HepG2 (cell line): ENCODE measurements around the gene SLC25A23. TPM values are rescaled to one million over a fixed set of nuclear protein-coding genes. Genes with fewer than 3 reads are reported as not detected.
A peak's percentile ranks its signal among the peaks of the same experiment; 100 is the strongest.

Source experiments
- ATAC-seq: fragments of 200-7000 bp; cut with Tn5 transposase; 3 replicates; pipeline ENCODE4 v1.9.1; 2020; ENCODE audit warnings: mild to moderate bottlenecking, moderate library complexity
- BruUV-seq: library from RNA; stranded (reverse); fragments of 400-500 nt; replicated peaks from 2 replicates; lab custom pipeline; 2021; lab: Mats Ljungman, UMichigan
- CTCF ChIA-PET: fragments of 300-600 bp; formaldehyde crosslinking; extraction: SDS; loops from one replicate; lab custom pipeline; 2021; ENCODE audit warnings: low total read pairs, inconsistent platforms, low intra/inter-chr PET ratio; lab: Yijun Ruan, JAX
- POLR2A ChIA-PET: fragments of 350-600 bp; sonication (Branson Sonifier 250); formaldehyde crosslinking; loops from one replicate; lab custom pipeline; 2020; ENCODE audit warnings: antibody characterized with exemption, inconsistent platforms; lab: Yijun Ruan, JAX
- DNase-seq: peaks from one replicate; pipeline ENCODE4 v3.0.0-alpha.2; 2015; ENCODE audit warnings: low spot score
- FAIRE-seq: peaks from 3 replicates; lab custom pipeline; 2011; peaks lifted over from hg19 to GRCh38; lab: Jason Lieb, UNC
- H2AFZ ChIP-seq: one replicate; pipeline ENCODE4 v1.6.1; 2011; ENCODE audit warnings: low read length, inconsistent platforms
- H3K27ac ChIP-seq: fragments of 300-600 bp; 3 replicates; pipeline ENCODE4 v1.8.0; 2011; ENCODE audit warnings: mixed run types, mild to moderate bottlenecking, mixed read lengths, low read length, inconsistent platforms; ENCODE audit not compliant: insufficient read depth; ENCODE audit errors: extremely low read length
- H3K27me3 ChIP-seq, 2 experiments: fragments of 200-600 bp in 1 of 2; 2 replicates in 1 of 2; 3 replicates in 1 of 2; pipeline versions ENCODE4 v1.6.0 to v1.8.0; 2011; ENCODE audit warnings: low read length in 2 of 2, mild to moderate bottlenecking in 2 of 2, moderate library complexity in 2 of 2, inconsistent platforms in 1 of 2; ENCODE audit not compliant: insufficient read depth in 2 of 2, control insufficient read depth in 1 of 2
- H3K36me3 ChIP-seq, 2 experiments: fragments of 200-600 bp in 1 of 2; replicated peaks in 1 of 2; 2 replicates in 1 of 2; 3 replicates in 1 of 2; pipeline versions ENCODE4 v1.5.1 to v1.8.0; 2011; ENCODE audit warnings: low read length in 2 of 2, inconsistent platforms in 1 of 2; ENCODE audit not compliant: insufficient read depth in 2 of 2, control insufficient read depth in 1 of 2
- H3K4me1 ChIP-seq: 2 replicates; pipeline ENCODE4 v1.5.1; 2012; ENCODE audit warnings: low read length, inconsistent platforms; ENCODE audit not compliant: insufficient read depth
- H3K4me2 ChIP-seq: 2 replicates; pipeline ENCODE4 v1.6.0; 2011; ENCODE audit warnings: low read depth, low read length, inconsistent platforms
- H3K4me3 ChIP-seq, 3 experiments: fragments of 200-600 bp in 1 of 3; sonication (generic), shearing (Covaris generic) in 1 of 3; replicated peaks in 1 of 3; 2 replicates each; pipeline ENCODE4 v1.5.1; 2011 to 2016; ENCODE audit warnings: low read length in 3 of 3, inconsistent platforms in 2 of 3, low read depth in 2 of 3, mild to moderate bottlenecking in 2 of 3, control low read depth in 1 of 3, mixed read lengths in 1 of 3; ENCODE audit not compliant: insufficient read depth in 1 of 3
- H3K79me2 ChIP-seq: one replicate; pipeline ENCODE4 v1.6.1; 2011; ENCODE audit warnings: low read length, inconsistent platforms; ENCODE audit not compliant: insufficient read depth
- H3K9ac ChIP-seq: 2 replicates; pipeline ENCODE4 v1.6.0; 2011; ENCODE audit warnings: mild to moderate bottlenecking, low read depth, low read length, inconsistent platforms; ENCODE audit not compliant: insufficient read depth
- H3K9me3 ChIP-seq: 2 replicates; pipeline ENCODE4 v1.5.1; 2012; ENCODE audit warnings: mild to moderate bottlenecking, low read length
- H4K20me1 ChIP-seq: 2 replicates; pipeline ENCODE4 v1.6.0; 2011; ENCODE audit warnings: inconsistent platforms, mild to moderate bottlenecking, low read length, moderate library complexity; ENCODE audit not compliant: insufficient read depth
- HES4 ChIP-seq: sonication (generic); formaldehyde crosslinking; IDR thresholded peaks from 2 replicates; pipeline ENCODE4 v1.9.0; 2021; ENCODE audit warnings: mild to moderate bottlenecking, missing genetic modification reagents, borderline replicate concordance
- KDM5B ChIP-seq: sonication (generic); formaldehyde crosslinking; IDR thresholded peaks from 2 replicates; pipeline ENCODE4 v1.4.0; 2020; ENCODE audit warnings: missing genetic modification reagents, mild to moderate bottlenecking, borderline replicate concordance
- YEATS4 ChIP-seq: sonication (generic); formaldehyde crosslinking; IDR thresholded peaks from 2 replicates; pipeline ENCODE4 v1.4.0; 2020; ENCODE audit warnings: missing genetic modification reagents, borderline replicate concordance
- YY1 ChIP-seq: IDR thresholded peaks from 2 replicates; pipeline ENCODE4 v1.6.1; 2011; ENCODE audit warnings: low read length, low read depth, moderate library complexity, mild to moderate bottlenecking; ENCODE audit not compliant: insufficient read depth, insufficient replicate concordance
- ZSCAN22 ChIP-seq: sonication (generic); formaldehyde crosslinking; IDR thresholded peaks from 2 replicates; pipeline ENCODE4 v1.4.0; 2020; ENCODE audit warnings: mild to moderate bottlenecking, missing genetic modification reagents
- WGBS: methylation state at CpG from one replicate; pipeline ENCODE4 v1.1.6; 2017; ENCODE audit warnings: low lambda C conversion rate; 5-methylcytosine and 5-hydroxymethylcytosine counted together
- in situ Hi-C: cut with HindIII; loops from 2 replicates; pipeline ENCODE4 v1.10.0; 2017; ENCODE audit warnings: low pct_unique_long_range_greater_than_20kb; ENCODE audit not compliant: extremely low pct_ligation_motif_present
- intact Hi-C: fragments of 100-400 bp; cut with micrococcal nuclease; formaldehyde crosslinking; loops from one replicate; pipeline ENCODE4 v1.10.0; 2022; ENCODE audit not compliant: unreplicated experiment
- polyA plus RNA-seq, 8 experiments: library from polyadenylated mRNA; depleted of rRNA in 3 of 8; stranded (reverse) in 7 of 8; unstranded in 1 of 8; fragments of >200 nt; fragmentation: Illumina TruSeq in 4 of 8; extraction: Trizol in 4 of 8; gene quantifications; 2 replicates each; pipeline versions ENCODE4 v1.2.1 to v1.2.3, GENCODE V29; 2011 to 2016; ENCODE audit warnings: low read depth in 4 of 8, missing spikeins in 1 of 8, mixed read lengths in 1 of 8; ENCODE audit not compliant: insufficient read depth in 1 of 8
- total RNA-seq, 5 experiments: library from RNA; depleted of rRNA; stranded (reverse); fragments of >200 nt; fragmentation: Illumina TruSeq; extraction: Trizol; gene quantifications; 2 replicates each; pipeline ENCODE4 v1.2.3, GENCODE V29; 2016; ENCODE audit warnings: low read depth in 1 of 5
- TF ChIP-seq, protein P1 (sequence below): sonication (generic); formaldehyde crosslinking; IDR thresholded peaks from 2 replicates; pipeline ENCODE4 v1.5.1; 2020; ENCODE audit warnings: missing genetic modification reagents, mild to moderate bottlenecking, borderline replicate concordance
- TF ChIP-seq, protein P2 (sequence below): sonication (generic); formaldehyde crosslinking; IDR thresholded peaks from 2 replicates; pipeline ENCODE4 v1.4.0; 2020; ENCODE audit warnings: missing genetic modification reagents, borderline replicate concordance
- TF ChIP-seq, protein P3 (sequence below): sonication (generic); formaldehyde crosslinking; IDR thresholded peaks from 2 replicates; pipeline ENCODE4 v1.5.1; 2020; ENCODE audit warnings: mild to moderate bottlenecking, missing genetic modification reagents, borderline replicate concordance

SLC25A23 gene
- total and polyA plus RNA-seq, 2 of the 13 experiments (the other 11 are each of a cell fraction or from before 2014, with no cell fraction given): 12.4 to 15.2 TPM

DNA sequence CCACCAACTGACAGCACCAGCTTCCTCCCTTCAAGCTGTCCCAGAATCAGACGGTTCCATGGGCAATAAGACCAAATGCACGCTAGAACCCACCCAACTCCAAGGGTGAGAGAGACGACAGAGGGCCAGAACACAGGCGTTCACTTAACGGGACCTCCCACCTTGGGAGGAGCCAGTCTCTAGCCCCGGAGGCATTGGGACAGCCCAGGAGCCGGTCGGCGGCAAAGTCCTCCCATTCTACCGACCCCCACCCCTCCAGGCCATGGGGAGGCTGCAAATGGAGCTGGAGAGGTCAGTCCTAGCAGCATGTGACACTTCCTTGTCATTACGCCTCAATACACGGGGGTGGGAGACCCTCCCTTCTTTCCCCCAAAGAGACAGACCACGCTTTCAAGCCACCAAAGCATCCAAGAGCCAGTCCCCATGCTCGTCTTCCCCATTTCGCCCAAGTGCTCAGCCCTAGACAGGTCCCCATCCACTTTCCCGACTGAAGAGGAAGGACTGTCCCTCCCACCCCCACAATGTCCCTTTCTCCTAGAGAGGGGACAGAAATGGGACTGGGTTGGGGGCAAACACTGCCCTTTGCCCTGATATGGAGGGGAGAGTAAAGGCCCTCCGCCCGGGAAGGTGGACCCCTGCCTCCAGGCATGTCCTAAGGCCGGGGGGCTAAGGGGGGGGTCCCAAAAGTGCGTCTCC, 35.9 kb downstream of the SLC25A23 start:
- peak; percentile 78 for FAIRE-seq
- intact Hi-C loops: no loop called here
- peak overlapping the region; percentile 94 for H3K4me2 ChIP-seq
- ChIA-PET POLR2A (interaction anchor here (1.4 kb wide), 1 partner anchor 14 kb away, joined by 5 read pairs; no protein-coding TSS in a partner anchor), CTCF (no interaction called here)
- peak overlapping the region; percentile 89 for H3K9ac ChIP-seq
- peaks cover 52% of the 10 kb centered on the region for H3K79me2 ChIP-seq
- no peaks in the 10 kb centered on the region; a peak in 1 of 5 replicates for H3K27me3 ChIP-seq
- peaks cover 47% of the 10 kb centered on the region for H4K20me1 ChIP-seq
- peaks cover 21 to 39% of the 10 kb centered on the region in 2 experiments for H3K36me3 ChIP-seq
- 0% methylated on average over 5 of the region's 20 CpGs for WGBS
- H2AFZ ChIP-seq: no peak overlapping the region
- peak overlapping the region; percentile 84 to 92 (median 87) for H3K4me3 ChIP-seq
- peaks cover 33% of the 10 kb centered on the region for H3K4me1 ChIP-seq
- in situ Hi-C loops: no loop called here
- H3K9me3 ChIP-seq: no peaks in the 10 kb centered on the region
- ATAC-seq: peak; percentile 24
- BruUV-seq: no TSS peak
- peak; percentile 49 for DNase-seq
- peak overlapping the region; percentile 68 for H3K27ac ChIP-seq
- TF ChIP-seq, protein P1, sequence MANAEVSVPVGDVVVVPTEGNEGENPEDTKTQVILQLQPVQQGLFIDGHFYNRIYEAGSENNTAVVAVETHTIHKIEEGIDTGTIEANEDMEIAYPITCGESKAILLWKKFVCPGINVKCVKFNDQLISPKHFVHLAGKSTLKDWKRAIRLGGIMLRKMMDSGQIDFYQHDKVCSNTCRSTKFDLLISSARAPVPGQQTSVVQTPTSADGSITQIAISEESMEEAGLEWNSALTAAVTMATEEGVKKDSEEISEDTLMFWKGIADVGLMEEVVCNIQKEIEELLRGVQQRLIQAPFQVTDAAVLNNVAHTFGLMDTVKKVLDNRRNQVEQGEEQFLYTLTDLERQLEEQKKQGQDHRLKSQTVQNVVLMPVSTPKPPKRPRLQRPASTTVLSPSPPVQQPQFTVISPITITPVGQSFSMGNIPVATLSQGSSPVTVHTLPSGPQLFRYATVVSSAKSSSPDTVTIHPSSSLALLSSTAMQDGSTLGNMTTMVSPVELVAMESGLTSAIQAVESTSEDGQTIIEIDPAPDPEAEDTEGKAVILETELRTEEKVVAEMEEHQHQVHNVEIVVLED (CRISPR knock-in tag): no peak
- TF ChIP-seq, protein P2, sequence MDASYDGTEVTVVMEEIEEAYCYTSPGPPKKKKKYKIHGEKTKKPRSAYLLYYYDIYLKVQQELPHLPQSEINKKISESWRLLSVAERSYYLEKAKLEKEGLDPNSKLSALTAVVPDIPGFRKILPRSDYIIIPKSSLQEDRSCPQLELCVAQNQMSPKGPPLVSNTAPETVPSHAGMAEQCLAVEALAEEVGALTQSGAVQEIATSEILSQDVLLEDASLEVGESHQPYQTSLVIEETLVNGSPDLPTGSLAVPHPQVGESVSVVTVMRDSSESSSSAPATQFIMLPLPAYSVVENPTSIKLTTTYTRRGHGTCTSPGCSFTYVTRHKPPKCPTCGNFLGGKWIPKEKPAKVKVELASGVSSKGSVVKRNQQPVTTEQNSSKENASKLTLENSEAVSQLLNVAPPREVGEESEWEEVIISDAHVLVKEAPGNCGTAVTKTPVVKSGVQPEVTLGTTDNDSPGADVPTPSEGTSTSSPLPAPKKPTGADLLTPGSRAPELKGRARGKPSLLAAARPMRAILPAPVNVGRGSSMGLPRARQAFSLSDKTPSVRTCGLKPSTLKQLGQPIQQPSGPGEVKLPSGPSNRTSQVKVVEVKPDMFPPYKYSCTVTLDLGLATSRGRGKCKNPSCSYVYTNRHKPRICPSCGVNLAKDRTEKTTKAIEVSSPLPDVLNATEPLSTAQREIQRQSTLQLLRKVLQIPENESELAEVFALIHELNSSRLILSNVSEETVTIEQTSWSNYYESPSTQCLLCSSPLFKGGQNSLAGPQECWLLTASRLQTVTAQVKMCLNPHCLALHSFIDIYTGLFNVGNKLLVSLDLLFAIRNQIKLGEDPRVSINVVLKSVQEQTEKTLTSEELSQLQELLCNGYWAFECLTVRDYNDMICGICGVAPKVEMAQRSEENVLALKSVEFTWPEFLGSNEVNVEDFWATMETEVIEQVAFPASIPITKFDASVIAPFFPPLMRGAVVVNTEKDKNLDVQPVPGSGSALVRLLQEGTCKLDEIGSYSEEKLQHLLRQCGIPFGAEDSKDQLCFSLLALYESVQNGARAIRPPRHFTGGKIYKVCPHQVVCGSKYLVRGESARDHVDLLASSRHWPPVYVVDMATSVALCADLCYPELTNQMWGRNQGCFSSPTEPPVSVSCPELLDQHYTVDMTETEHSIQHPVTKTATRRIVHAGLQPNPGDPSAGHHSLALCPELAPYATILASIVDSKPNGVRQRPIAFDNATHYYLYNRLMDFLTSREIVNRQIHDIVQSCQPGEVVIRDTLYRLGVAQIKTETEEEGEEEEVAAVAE (CRISPR knock-in tag): no peak
- TF ChIP-seq KDM5B (no peak), ZSCAN22 (CRISPR knock-in tag) (no peak), YY1 (no peak), YEATS4 (CRISPR knock-in tag) (no peak; the same call in 1 of the 2 replicates), HES4 (CRISPR knock-in tag) (no peak)
- TF ChIP-seq, protein P3, sequence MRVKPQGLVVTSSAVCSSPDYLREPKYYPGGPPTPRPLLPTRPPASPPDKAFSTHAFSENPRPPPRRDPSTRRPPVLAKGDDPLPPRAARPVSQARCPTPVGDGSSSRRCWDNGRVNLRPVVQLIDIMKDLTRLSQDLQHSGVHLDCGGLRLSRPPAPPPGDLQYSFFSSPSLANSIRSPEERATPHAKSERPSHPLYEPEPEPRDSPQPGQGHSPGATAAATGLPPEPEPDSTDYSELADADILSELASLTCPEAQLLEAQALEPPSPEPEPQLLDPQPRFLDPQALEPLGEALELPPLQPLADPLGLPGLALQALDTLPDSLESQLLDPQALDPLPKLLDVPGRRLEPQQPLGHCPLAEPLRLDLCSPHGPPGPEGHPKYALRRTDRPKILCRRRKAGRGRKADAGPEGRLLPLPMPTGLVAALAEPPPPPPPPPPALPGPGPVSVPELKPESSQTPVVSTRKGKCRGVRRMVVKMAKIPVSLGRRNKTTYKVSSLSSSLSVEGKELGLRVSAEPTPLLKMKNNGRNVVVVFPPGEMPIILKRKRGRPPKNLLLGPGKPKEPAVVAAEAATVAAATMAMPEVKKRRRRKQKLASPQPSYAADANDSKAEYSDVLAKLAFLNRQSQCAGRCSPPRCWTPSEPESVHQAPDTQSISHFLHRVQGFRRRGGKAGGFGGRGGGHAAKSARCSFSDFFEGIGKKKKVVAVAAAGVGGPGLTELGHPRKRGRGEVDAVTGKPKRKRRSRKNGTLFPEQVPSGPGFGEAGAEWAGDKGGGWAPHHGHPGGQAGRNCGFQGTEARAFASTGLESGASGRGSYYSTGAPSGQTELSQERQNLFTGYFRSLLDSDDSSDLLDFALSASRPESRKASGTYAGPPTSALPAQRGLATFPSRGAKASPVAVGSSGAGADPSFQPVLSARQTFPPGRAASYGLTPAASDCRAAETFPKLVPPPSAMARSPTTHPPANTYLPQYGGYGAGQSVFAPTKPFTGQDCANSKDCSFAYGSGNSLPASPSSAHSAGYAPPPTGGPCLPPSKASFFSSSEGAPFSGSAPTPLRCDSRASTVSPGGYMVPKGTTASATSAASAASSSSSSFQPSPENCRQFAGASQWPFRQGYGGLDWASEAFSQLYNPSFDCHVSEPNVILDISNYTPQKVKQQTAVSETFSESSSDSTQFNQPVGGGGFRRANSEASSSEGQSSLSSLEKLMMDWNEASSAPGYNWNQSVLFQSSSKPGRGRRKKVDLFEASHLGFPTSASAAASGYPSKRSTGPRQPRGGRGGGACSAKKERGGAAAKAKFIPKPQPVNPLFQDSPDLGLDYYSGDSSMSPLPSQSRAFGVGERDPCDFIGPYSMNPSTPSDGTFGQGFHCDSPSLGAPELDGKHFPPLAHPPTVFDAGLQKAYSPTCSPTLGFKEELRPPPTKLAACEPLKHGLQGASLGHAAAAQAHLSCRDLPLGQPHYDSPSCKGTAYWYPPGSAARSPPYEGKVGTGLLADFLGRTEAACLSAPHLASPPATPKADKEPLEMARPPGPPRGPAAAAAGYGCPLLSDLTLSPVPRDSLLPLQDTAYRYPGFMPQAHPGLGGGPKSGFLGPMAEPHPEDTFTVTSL (CRISPR knock-in tag): peak; percentile 17; the same call in 1 of the 2 replicates
